IMR-90 (cell line): Measurements from ENCODE around the gene COL13A1. TPM values are rescaled to one million over a fixed set of nuclear protein-coding genes. Genes with fewer than 3 reads are reported as not detected.

Source experiments
- ATAC-seq: fragments of 200-7000 bp; cut with Tn5 transposase; 2 replicates; pipeline ENCODE4 v1.9.1; 2020; ENCODE audit warnings: low read depth, mild to moderate bottlenecking, moderate library complexity
- BruUV-seq: library from RNA; stranded (reverse); fragments of 400-500 nt; replicated peaks from 2 replicates; lab custom pipeline; 2021; lab: Mats Ljungman, UMichigan
- CTCF ChIA-PET: fragments of 300-600 bp; formaldehyde crosslinking; extraction: SDS; loops from one replicate; lab custom pipeline; 2021; ENCODE audit warnings: antibody characterized with exemption; lab: Yijun Ruan, JAX
- POLR2A ChIA-PET: fragments of 300-600 bp; sonication (Branson Sonifier 250); formaldehyde crosslinking; loops from one replicate; lab custom pipeline; 2022; ENCODE audit warnings: antibody characterized with exemption; ENCODE audit not compliant: unreplicated experiment; lab: Charles Lee
- DNase-seq: peaks from one replicate; pipeline ENCODE4 v3.0.0; 2013
- H2AFZ ChIP-seq: replicated peaks from 2 replicates; pipeline ENCODE3; 2013; ENCODE audit warnings: low read length, mild to moderate bottlenecking; ENCODE audit not compliant: poor library complexity
- H2AK5ac ChIP-seq: 2 replicates; pipeline ENCODE4 v1.6.1; 2013; ENCODE audit warnings: low read depth, low read length, inconsistent platforms
- H2AK9ac ChIP-seq: replicated peaks from 2 replicates; pipeline ENCODE3; 2013; ENCODE audit warnings: mild to moderate bottlenecking, low read depth, low read length, moderate library complexity; ENCODE audit not compliant: poor library complexity
- H2BK120ac ChIP-seq: 2 replicates; pipeline ENCODE4 v1.6.1; 2013; ENCODE audit warnings: low read depth, low read length, inconsistent platforms
- H2BK15ac ChIP-seq: 3 replicates; pipeline ENCODE4 v1.6.1; 2013; ENCODE audit warnings: low read depth, low read length, inconsistent platforms
- H2BK20ac ChIP-seq: 2 replicates; pipeline ENCODE4 v1.6.1; 2013; ENCODE audit warnings: low read depth, mild to moderate bottlenecking, inconsistent platforms, low read length, moderate library complexity
- H2BK5ac ChIP-seq: 2 replicates; pipeline ENCODE4 v1.6.1; 2013; ENCODE audit warnings: mild to moderate bottlenecking, low read depth, low read length, inconsistent platforms; ENCODE audit not compliant: poor library complexity, severe bottlenecking
- H3K14ac ChIP-seq: replicated peaks from 2 replicates; pipeline ENCODE4 v1.6.1; 2013; ENCODE audit warnings: low read depth, low read length, inconsistent platforms
- H3K18ac ChIP-seq: 2 replicates; pipeline ENCODE4 v1.6.1; 2013; ENCODE audit warnings: low read depth, low read length, control low read depth
- H3K23ac ChIP-seq: 2 replicates; pipeline ENCODE4 v1.6.1; 2013; ENCODE audit warnings: low read depth, low read length, inconsistent platforms
- H3K27ac ChIP-seq: 2 replicates; pipeline ENCODE4 v1.5.1; 2013; ENCODE audit warnings: mild to moderate bottlenecking, control low read depth, low read length; ENCODE audit not compliant: insufficient read depth
- H3K27me3 ChIP-seq: 2 replicates; pipeline ENCODE4 v1.6.1; 2013; ENCODE audit warnings: low read length; ENCODE audit not compliant: control insufficient read depth, insufficient read depth
- H3K36me3 ChIP-seq: 2 replicates; pipeline ENCODE4 v1.6.1; 2013; ENCODE audit warnings: low read length, mixed read lengths; ENCODE audit not compliant: control insufficient read depth, insufficient read depth
- H3K4ac ChIP-seq: 2 replicates; pipeline ENCODE4 v1.6.1; 2013; ENCODE audit warnings: low read depth, low read length, inconsistent platforms
- H3K4me1 ChIP-seq: 2 replicates; pipeline ENCODE4 v1.6.1; 2013; ENCODE audit warnings: low read length, mixed read lengths; ENCODE audit not compliant: control insufficient read depth, insufficient read depth
- H3K4me2 ChIP-seq: 2 replicates; pipeline ENCODE4 v1.6.1; 2013; ENCODE audit warnings: low read depth, mild to moderate bottlenecking, control low read depth, low read length, moderate library complexity
- H3K4me3 ChIP-seq: 2 replicates; pipeline ENCODE4 v1.5.1; 2013; ENCODE audit warnings: low read depth, mild to moderate bottlenecking, control low read depth, low read length, moderate library complexity; ENCODE audit not compliant: insufficient read depth
- H3K56ac ChIP-seq: 2 replicates; pipeline ENCODE4 v1.6.1; 2013; ENCODE audit warnings: low read length, inconsistent platforms; ENCODE audit not compliant: insufficient read depth; ENCODE audit errors: extremely low read depth
- H3K79me1 ChIP-seq, 2 experiments: 2 replicates each; pipeline ENCODE4 v1.6.1; 2013; ENCODE audit warnings: low read length in 2 of 2, inconsistent platforms in 1 of 2, low read depth in 1 of 2
- H3K9ac ChIP-seq: 2 replicates; pipeline ENCODE4 v1.6.1; 2013; ENCODE audit warnings: low read depth, low read length, control low read depth
- H3K9me1 ChIP-seq: 2 replicates; pipeline ENCODE4 v1.6.1; 2013; ENCODE audit warnings: low read length, inconsistent platforms; ENCODE audit not compliant: insufficient read depth
- H3K9me3 ChIP-seq: 2 replicates; pipeline ENCODE4 v1.6.1; 2013; ENCODE audit warnings: low read length; ENCODE audit not compliant: control insufficient read depth, insufficient read depth
- H4K20me1 ChIP-seq: 2 replicates; pipeline ENCODE4 v1.6.1; 2013; ENCODE audit warnings: low read length, inconsistent platforms; ENCODE audit not compliant: insufficient read depth
- H4K5ac ChIP-seq: 2 replicates; pipeline ENCODE4 v1.6.1; 2013; ENCODE audit warnings: mild to moderate bottlenecking, low read depth, low read length, control low read depth
- H4K8ac ChIP-seq, 2 experiments: 2 replicates each; pipeline ENCODE4 v1.6.1; 2013; ENCODE audit warnings: low read depth in 2 of 2, low read length in 2 of 2, control low read depth in 1 of 2, inconsistent platforms in 1 of 2
- H4K91ac ChIP-seq: 2 replicates; pipeline ENCODE4 v1.6.1; 2013; ENCODE audit warnings: low read depth, low read length, inconsistent platforms; ENCODE audit not compliant: insufficient read depth
- BHLHE40 ChIP-seq: fragments of 150-350 bp; IDR thresholded peaks from 2 replicates; pipeline ENCODE4 v1.6.1; 2016; ENCODE audit warnings: mild to moderate bottlenecking, low read depth, low read length
- CEBPB ChIP-seq: IDR thresholded peaks from 2 replicates; pipeline ENCODE4 v1.6.1; 2012; ENCODE audit warnings: low read depth, low read length, improper control_type of control experiment
- CHD1 ChIP-seq: IDR thresholded peaks from 2 replicates; pipeline ENCODE4 v1.6.1; 2012; ENCODE audit warnings: low read depth, low read length, improper control_type of control experiment
- MAFK ChIP-seq: IDR thresholded peaks from 2 replicates; pipeline ENCODE4 v1.6.1; 2012; ENCODE audit warnings: low read depth, low read length, improper control_type of control experiment
- MAZ ChIP-seq: IDR thresholded peaks from 2 replicates; pipeline ENCODE4 v1.6.1; 2012; ENCODE audit warnings: low read depth, mild to moderate bottlenecking, low read length, improper control_type of control experiment, moderate library complexity, borderline replicate concordance
- MXI1 ChIP-seq: IDR thresholded peaks from 2 replicates; pipeline ENCODE4 v1.6.1; 2012; ENCODE audit warnings: low read depth, mild to moderate bottlenecking, low read length, moderate library complexity, borderline replicate concordance
- NFE2L2 ChIP-seq: fragments of 150-350 bp; IDR thresholded peaks from 2 replicates; pipeline ENCODE4 v1.6.1; 2016; ENCODE audit warnings: low read depth, mild to moderate bottlenecking, low read length
- POLR2A ChIP-seq: IDR thresholded peaks from 2 replicates; pipeline ENCODE4 v1.6.1; 2012; ENCODE audit warnings: mild to moderate bottlenecking, low read depth, low read length
- RAD21 ChIP-seq: IDR thresholded peaks from 2 replicates; pipeline ENCODE4 v1.6.1; 2012; ENCODE audit warnings: low read length, improper control_type of control experiment
- RFX5 ChIP-seq: IDR thresholded peaks from 2 replicates; pipeline ENCODE4 v1.8.0; 2012; ENCODE audit warnings: low read depth, mild to moderate bottlenecking, low read length, moderate library complexity
- SMC3 ChIP-seq: fragments of 150-350 bp; IDR thresholded peaks from 2 replicates; pipeline ENCODE4 v1.6.1; 2016; ENCODE audit warnings: low read depth, mild to moderate bottlenecking, antibody characterized with exemption, low read length, moderate library complexity
- WGBS, 2 experiments: methylation state at CpG; one replicate each; pipeline versions ENCODE4 v1.1.5 to v1.1.7; 2013; ENCODE audit warnings: missing lambda C conversion rate in 2 of 2; ENCODE audit not compliant: insufficient read length in 1 of 2; ENCODE audit errors: extremely low coverage in 2 of 2; 5-methylcytosine and 5-hydroxymethylcytosine counted together
- dilution Hi-C: fragments of 300-500 bp; cut with HindIII; formaldehyde crosslinking; loops from one replicate; pipeline ENCODE4 v1.14.3; 2018; ENCODE audit warnings: low sequenced_read_pairs; ENCODE audit not compliant: unreplicated experiment
- in situ Hi-C: fragments of 300-500 bp; cut with MboI; formaldehyde crosslinking; loops from 3 replicates; pipeline ENCODE4 v1.14.3; 2019; ENCODE audit warnings: low sequenced_read_pairs, inconsistent platforms, mixed read lengths
- intact Hi-C: fragments of 100-400 bp; cut with micrococcal nuclease; formaldehyde crosslinking; loops from 2 replicates; pipeline ENCODE4 v1.10.0; 2022
- polyA plus RNA-seq, 3 experiments: library from polyadenylated mRNA; depleted of rRNA; stranded (reverse); fragments of >200 nt; gene quantifications; 2 replicates each; pipeline ENCODE4 v1.2.3, GENCODE V29; 2012; ENCODE audit warnings: low replicate concordance in 1 of 3
- total RNA-seq: library from RNA; depleted of rRNA; stranded (reverse); fragments of >200 nt; gene quantifications from 2 replicates; pipeline ENCODE4 v1.2.3, GENCODE V29; 2012
- TF ChIP-seq, protein P1 (sequence below): fragments of 150-350 bp; IDR thresholded peaks from 2 replicates; pipeline ENCODE4 v1.6.1; 2017; ENCODE audit warnings: mild to moderate bottlenecking, antibody characterized with exemption, low read length, low read depth
- TF ChIP-seq, protein P2 (sequence below): conservative IDR thresholded peaks from 2 replicates; pipeline ENCODE4 v1.5.1; 2012; ENCODE audit warnings: mild to moderate bottlenecking, low read depth, low read length, improper control_type of control experiment
- TF ChIP-seq, protein P3 (sequence below): fragments of 150-350 bp; IDR thresholded peaks from 2 replicates; pipeline ENCODE4 v1.6.1; 2016; ENCODE audit warnings: low read depth, mild to moderate bottlenecking, low read length, moderate library complexity, borderline replicate concordance

COL13A1 gene
- total and polyA plus RNA-seq, 2 of the 4 experiments (the other 2 are of a cell fraction) = 12.2 to 31.3 TPM

DNA sequence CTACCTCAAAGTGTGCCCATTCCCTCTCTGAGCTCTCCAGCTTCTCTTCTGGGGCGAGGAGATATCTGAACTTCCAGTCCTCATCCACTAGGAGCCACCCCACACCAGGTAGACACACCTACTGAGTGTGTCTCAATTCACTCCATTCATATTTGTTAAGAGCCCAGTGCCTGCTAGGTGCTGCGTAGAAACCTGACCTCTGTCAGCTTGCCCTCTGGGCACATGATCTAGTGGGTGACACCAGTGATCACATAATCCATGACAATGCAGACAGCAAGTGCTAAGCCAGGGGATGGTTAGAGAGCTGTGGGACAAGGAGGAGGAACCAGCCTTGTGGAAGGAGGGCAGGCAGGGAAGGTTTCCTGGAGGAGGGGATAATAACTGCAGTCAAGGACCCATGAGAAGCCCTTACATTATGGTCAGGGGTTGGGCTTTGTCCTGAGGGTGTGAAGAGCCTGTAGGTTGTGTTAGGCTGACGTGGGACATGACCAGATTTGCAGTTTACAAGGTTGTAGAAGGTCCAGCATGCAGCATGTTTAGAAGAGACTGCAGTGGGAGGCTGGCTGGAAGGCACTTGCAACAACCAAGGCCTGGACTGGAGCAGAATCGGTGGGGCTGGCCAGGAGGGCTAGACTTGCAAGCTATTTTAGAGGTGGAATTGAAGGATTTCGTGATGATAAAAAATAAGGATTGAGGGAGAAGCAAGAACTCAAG is 81.8 kb downstream of the COL13A1 start (continued):
- TF ChIP-seq SMC3 = no peak
- TF ChIP-seq NFE2L2 = no peak
- TF ChIP-seq, protein P1, sequence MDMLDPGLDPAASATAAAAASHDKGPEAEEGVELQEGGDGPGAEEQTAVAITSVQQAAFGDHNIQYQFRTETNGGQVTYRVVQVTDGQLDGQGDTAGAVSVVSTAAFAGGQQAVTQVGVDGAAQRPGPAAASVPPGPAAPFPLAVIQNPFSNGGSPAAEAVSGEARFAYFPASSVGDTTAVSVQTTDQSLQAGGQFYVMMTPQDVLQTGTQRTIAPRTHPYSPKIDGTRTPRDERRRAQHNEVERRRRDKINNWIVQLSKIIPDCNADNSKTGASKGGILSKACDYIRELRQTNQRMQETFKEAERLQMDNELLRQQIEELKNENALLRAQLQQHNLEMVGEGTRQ = no peak
- TF ChIP-seq MAFK = no peak
- TF ChIP-seq POLR2A = no peak

DNA sequence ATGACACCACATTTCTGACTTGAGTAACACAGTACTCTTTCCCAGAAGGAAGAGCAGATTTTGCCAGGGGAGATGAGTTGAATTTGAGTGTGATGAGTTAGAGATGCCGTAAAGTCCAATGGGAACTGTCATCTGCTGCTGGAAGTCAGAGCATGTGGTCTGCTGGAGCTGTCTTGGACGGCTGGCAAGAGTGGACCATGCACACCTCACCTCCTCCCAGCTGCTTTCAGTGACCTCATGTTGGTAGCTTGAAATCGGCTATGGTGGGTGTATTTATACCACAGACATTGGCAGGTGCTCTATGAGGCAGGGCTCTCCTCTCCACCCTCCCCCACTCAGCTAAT is 82.3 kb downstream of the COL13A1 start:
- intact Hi-C loops (no loop called here), in situ Hi-C loops (no loop called here), dilution Hi-C loops (no loop called here)
- Histone ChIP-seq H2BK120ac (no peak overlapping the region), H2BK15ac (no peak overlapping the region), H4K8ac (no peak overlapping the region), H3K79me1 (no peaks in the 10 kb centered on the region), H4K91ac (no peak overlapping the region), H4K5ac (no peak overlapping the region), H3K27ac (no peak overlapping the region), H3K9me3 (no peaks in the 10 kb centered on the region), H3K18ac (no peak overlapping the region), H2AK9ac (no peak overlapping the region), H3K9me1 (peaks cover 10% of the 10 kb centered on the region; the same call in 1 of the 2 replicates), H3K9ac (no peak overlapping the region), H2AFZ (no peak overlapping the region), H3K36me3 (no peaks in the 10 kb centered on the region; the same call in 1 of the 2 replicates), H3K4me1 (peaks cover 4% of the 10 kb centered on the region), H3K4me3 (no peak overlapping the region), H3K23ac (no peak overlapping the region), H3K56ac (no peak overlapping the region), H2AK5ac (no peak overlapping the region), H3K14ac (no peak overlapping the region), H2BK20ac (no peak overlapping the region), H4K20me1 (peaks cover 3% of the 10 kb centered on the region; the same call in 1 of the 2 replicates), H3K27me3 (no peaks in the 10 kb centered on the region), H3K4me2 (no peak overlapping the region), H2BK5ac (no peak overlapping the region), H3K4ac (no peak overlapping the region)
- no CpG with 5 or more reads among the region's 3 CpGs for WGBS, 2 experiments
- BruUV-seq = no TSS peak
- no peak for DNase-seq
- ChIA-PET POLR2A (no interaction called here), CTCF (no interaction called here)
- no peak for ATAC-seq
- TF ChIP-seq MAFK = no peak
- TF ChIP-seq RFX5 = no peak
- no peak for TF ChIP-seq MAZ
- TF ChIP-seq MXI1 = no peak
- TF ChIP-seq, protein P2, sequence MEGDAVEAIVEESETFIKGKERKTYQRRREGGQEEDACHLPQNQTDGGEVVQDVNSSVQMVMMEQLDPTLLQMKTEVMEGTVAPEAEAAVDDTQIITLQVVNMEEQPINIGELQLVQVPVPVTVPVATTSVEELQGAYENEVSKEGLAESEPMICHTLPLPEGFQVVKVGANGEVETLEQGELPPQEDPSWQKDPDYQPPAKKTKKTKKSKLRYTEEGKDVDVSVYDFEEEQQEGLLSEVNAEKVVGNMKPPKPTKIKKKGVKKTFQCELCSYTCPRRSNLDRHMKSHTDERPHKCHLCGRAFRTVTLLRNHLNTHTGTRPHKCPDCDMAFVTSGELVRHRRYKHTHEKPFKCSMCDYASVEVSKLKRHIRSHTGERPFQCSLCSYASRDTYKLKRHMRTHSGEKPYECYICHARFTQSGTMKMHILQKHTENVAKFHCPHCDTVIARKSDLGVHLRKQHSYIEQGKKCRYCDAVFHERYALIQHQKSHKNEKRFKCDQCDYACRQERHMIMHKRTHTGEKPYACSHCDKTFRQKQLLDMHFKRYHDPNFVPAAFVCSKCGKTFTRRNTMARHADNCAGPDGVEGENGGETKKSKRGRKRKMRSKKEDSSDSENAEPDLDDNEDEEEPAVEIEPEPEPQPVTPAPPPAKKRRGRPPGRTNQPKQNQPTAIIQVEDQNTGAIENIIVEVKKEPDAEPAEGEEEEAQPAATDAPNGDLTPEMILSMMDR = no peak
- no peak for TF ChIP-seq RAD21
- TF ChIP-seq CHD1 = no peak
- no peak for TF ChIP-seq CEBPB
- no peak for TF ChIP-seq SMC3
- TF ChIP-seq, protein P3, sequence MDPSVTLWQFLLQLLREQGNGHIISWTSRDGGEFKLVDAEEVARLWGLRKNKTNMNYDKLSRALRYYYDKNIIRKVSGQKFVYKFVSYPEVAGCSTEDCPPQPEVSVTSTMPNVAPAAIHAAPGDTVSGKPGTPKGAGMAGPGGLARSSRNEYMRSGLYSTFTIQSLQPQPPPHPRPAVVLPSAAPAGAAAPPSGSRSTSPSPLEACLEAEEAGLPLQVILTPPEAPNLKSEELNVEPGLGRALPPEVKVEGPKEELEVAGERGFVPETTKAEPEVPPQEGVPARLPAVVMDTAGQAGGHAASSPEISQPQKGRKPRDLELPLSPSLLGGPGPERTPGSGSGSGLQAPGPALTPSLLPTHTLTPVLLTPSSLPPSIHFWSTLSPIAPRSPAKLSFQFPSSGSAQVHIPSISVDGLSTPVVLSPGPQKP = no peak
- no peak for TF ChIP-seq POLR2A
- TF ChIP-seq BHLHE40 = no peak
